NOMO-1 treated with dmso at 0.1 percent for 144 hours (cell line): ENCODE data around the gene DVL1.

Experiments
- DNase-seq: peaks from one replicate; lab custom pipeline; 2025; ENCODE audit not compliant: unreplicated experiment; lab: John Stamatoyannopoulos, UW

Gene DVL1

DNA sequence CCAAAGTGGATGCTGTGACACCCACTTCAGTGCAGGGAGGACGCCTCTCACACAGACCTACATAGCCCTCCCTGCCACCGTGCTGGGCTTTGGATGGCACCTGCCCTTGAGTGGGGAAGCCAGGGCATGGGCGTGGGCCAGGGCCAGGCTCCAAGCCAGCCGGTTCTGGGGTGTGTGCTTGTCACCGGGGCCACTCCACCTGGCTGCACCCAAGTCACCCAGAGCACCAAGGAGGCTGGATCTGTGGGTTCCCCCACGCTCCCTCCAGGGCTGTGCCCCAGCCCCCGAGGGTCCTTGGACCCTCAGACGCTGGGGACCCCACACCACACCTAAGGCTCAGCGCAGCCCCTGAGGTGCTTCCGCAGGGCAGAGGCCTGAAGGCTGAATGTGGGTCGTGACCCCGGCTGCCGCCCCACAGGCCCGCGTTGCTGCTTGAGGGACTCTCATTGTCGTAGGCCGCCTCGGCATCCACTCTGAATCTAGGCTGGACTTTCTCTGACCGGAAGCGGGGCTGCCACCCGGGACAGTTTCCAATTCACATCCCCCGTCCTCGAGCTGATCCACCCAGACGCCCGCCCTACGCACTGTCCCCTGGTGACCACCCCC is 7.7 kb upstream of the DVL1 start:
- no peak for DNase-seq

DNA sequence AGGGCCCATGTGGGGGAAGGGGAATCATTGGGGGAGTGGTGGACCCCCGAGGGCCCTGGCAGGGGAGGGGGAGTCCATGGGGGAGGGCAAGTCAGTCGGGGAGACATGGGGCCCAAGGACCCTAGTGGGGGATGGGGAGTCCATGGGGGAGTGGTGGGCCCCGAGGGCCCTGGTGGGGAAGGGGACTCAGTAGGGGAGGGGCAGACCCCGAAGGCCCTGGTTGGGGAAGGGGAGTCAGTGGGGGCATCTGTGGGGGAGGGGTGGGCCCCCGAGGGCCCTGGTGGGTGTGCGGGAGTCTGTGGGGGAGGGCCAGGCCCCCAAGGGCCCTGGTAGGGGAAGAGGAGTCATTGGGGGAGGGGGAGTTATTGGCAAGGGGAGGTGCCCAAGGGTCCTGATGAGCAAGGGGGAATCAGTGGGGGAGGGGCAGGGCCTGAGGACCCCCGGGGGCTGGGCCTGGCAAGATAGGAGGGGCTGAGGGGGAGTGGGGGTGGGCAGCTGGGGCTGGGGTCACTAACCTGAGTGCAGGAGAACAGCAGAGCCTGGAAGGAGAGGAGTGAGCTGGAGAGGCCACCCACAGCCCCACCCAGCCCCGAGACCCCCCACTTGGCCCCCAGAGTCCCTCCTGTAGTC is 7.1 kb upstream of the DVL1 start:
- no peak for DNase-seq

- no peak for DNase-seq
Measured at GRCh38 chr1:1355416-1355815, 6.2 kb upstream of the DVL1 start.

- DNase-seq: no peak
Measured at GRCh38 chr1:1354271-1355247, 5.3 kb upstream of the DVL1 start.

GRCh38 chr1:1353389-1354151 is 4.4 kb upstream of the DVL1 start:
- DNase-seq: no peak

GRCh38 chr1:1352786-1353388 is 3.7 kb upstream of the DVL1 start:
- no peak for DNase-seq

DNA sequence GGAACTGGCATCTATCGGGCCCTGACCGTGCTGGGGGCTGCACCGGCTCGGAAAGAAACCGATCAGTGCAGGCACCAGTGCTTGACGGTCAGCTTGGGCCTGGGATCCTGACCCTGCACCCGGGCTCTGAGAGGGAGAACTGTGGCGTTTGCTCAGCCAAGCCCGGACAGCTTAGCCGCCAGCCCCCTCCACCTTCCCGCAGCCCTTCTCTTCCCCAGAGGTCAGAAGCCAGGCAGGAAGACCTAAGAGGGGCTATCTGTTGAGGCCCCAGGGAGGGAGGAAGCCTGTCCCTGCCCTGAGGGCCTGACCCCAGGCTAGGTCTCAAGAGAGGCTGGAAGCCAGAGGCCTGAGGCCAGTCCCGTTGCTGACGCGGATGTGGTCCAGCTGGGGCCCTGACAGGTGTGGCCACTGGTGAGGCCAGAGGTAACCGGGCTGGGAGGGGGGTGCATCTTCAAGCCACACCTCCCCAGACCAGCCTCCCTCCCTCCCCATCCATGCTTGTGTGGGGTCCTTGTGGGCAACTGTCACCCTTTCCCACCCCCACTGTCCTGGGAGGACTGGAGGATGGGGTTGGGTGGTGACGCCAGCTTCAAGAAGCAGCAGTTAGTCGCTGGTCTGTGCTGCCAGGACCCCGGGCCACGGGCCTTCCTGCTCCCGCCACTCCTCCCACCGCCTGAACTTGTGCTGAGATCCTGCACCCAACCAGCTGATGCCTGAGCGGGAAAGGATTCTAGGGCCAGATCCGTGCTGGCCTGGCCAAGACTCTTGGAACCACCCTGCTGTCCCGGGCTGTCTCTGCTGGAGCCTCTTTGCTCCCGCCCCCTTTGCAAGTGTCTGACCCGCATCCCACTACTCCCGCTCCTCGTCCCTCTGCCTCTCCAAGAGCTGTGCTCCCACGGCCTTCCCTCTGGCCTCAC is 2.6 kb upstream of the DVL1 start:
- no peak for DNase-seq

DNA sequence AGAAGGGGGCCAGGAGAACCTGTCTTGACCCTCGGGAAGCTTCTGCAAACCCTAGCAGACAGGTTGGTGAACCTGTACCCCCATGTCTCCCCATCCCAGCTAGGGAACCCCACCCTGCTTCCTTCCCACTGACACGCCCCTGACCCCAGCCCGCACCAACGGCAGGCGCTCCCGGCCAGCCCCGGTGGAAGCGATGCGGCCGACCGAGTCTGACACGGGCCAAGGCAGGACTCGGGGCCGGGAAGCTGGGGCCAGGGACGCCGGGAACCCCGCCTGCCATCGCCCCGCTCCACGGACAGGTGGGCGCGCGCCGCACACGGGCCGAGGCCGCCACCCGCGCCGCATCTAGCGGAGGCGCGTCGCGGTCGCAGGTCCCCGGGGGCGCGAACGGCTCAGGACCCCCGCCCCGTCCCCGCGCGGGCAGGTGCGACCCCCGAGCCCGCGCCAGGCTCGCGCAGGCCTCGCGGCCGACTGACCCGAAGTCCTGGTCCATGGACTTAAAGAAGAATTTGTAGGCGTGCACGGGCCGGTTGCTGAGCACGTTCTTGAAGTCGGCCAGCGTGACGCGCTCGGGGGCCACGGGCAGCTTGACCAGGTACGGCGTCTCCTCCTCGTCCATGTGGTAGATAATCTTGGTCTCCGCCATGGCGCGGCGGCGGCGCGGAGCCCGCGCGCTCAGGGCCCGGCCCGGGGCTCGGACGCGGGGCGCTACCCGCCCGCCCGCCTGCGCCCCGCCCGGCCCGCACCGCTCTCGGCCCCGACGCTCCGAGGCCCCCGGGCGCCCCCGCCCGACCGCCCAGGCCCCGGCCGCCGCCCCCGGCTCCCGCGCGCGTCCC is 580 bp downstream of the DVL1 start:
- DNase-seq: no peak

- no peak for DNase-seq
Measured at GRCh38 chr1:1347663-1348419, 1.4 kb downstream of the DVL1 start.

DNA sequence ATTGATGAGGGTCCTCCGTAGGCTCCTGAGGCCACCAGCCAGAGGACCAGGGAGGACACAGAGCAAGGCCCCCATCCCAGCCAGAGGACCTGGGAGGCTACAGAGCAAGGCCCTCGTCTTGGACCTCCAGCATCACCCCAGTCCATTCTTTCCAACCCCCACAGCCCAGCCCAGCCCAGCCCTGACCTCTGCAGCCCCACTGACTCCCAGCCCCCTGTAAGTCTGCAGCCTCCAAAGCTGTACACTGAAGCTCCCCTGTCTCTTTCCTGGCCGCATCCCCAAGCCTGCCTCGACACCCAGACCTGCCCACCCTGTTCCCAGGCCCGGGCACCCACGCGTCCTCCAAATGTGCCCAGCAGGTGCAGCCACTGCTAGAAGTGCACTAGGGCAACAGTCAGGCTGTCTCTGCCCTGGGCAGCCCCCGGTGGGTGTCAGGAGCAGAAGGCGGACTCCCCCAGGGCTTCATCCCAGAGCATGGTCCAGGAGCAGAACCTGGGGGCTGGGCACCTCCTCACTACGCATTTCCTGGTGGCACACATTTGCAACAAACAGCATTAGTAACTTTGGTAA is 2.1 kb downstream of the DVL1 start:
- no peak for DNase-seq

DNA sequence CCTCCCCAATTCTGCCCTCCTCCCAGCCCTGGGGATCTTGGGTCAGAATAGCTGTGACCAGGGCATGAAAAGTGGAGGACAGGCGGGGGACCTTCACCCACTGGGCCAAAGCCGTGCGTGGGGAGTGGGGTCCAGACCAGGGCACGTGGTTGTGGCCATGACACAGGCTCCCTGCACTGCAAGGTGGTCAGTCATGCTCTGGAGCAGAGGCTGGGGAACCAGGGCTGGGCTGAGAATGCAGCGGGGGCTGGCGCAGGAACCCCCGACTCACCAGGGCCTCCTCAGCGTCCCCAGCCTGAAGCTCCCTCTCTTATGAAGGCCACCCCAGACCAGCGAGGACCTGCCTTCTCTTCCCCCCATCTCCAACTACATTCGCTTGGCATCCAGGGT is 2.7 kb downstream of the DVL1 start:
- no peak for DNase-seq

GRCh38 chr1:1345860-1346500 is 3.2 kb downstream of the DVL1 start:
- no peak for DNase-seq

- DNase-seq: no peak
Measured at GRCh38 chr1:1345384-1345783, 3.8 kb downstream of the DVL1 start.

GRCh38 chr1:1344655-1345361 is 4.4 kb downstream of the DVL1 start:
- no peak for DNase-seq

DNA sequence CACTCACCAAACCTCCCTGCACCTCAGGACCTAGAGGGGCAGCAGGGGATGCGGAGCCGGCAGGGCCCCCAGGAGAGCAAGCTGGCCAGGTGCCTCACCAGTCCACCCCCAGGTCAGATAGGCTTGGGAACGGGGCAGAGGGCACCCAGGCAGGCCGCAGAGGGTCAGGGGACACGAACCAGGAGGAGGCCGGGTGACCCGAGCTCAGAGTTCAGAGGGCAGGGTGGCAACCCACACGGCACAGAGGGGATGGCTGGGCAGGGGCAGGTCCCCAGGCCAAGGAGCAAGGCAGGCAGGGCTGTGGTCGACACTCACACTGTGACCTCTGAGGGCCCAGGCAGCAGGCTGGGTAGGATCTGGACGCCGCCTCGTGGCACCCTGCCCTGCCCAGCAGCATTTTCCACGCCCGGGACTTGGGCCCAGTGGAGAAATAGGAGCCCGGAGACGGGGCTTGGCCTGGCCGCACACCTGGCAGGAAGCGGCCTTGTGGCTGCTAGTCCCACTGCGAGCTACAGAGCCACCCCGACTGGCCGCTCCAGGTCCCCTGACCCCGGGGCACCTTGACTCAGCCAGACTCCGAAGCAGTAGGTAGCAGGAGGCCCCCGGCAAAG is 5.3 kb downstream of the DVL1 start:
- DNase-seq: no peak

DNA sequence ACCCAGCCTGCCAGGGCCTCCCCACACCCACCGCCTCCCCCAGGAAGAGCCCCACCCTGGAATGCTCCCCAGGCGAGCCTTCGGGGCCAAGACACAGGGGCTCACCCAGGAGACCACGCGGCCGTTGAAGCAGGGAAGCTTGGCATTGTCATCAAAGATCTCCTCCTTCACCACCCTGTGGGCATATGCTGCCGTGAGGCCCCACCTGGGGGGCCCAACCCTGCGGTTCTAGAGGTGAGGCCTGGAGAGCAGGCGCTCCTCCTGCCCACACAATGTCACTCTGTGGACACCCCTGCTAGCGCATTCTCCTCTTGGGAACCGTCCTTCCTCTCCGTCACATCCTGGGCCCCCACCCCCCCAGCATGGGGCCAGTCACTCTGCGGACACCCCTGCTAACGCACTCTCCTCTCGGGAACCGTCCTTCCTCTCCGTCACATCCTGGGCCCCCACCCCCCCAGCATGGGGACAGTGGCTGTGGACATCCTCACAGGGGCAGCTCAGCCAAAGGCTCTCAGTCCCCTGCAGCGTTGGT is 6.6 kb downstream of the DVL1 start:
- no peak for DNase-seq
